NB4 (cell line): ENCODE measurements around the gene SLU7.
A peak's percentile ranks its signal among the peaks of the same experiment; 100 is the strongest.

Source experiments
- DNase-seq: peaks from one replicate; pipeline ENCODE4 v3.0.0; 2010; ENCODE audit warnings: low read depth
- H3K4me3 ChIP-seq: one replicate; pipeline ENCODE4 v1.5.1; 2011; ENCODE audit warnings: mild to moderate bottlenecking, low read depth, low read length, moderate library complexity
- CTCF ChIP-seq: IDR thresholded peaks from one replicate; pipeline ENCODE4 v1.5.1; 2012; ENCODE audit warnings: low read depth, low read length
- MAX ChIP-seq: IDR thresholded peaks from 2 replicates; pipeline ENCODE4 v1.6.1; 2011; ENCODE audit warnings: low read depth, low read length
- MYC ChIP-seq: IDR thresholded peaks from 2 replicates; pipeline ENCODE4 v1.6.1; 2011; ENCODE audit warnings: low read depth, low read length
- POLR2A ChIP-seq: IDR thresholded peaks from 2 replicates; pipeline ENCODE4 v1.6.1; 2011; ENCODE audit warnings: mild to moderate bottlenecking; ENCODE audit not compliant: insufficient read length; ENCODE audit errors: extremely low read depth

SLU7 gene

GRCh38 chr5:160367261-160367660, 51.6 kb downstream of the SLU7 start:
- no peak overlapping the region for H3K4me3 ChIP-seq
- no peak for DNase-seq
- TF ChIP-seq CTCF (no peak), MAX (no peak), POLR2A (no peak), MYC (no peak)

- TF ChIP-seq MYC (no peak), MAX (no peak), CTCF (no peak), POLR2A (no peak)
- H3K4me3 ChIP-seq: no peak overlapping the region
- no peak for DNase-seq
Observed at GRCh38 chr5:160366230-160366629, 52.7 kb downstream of the SLU7 start.

- TF ChIP-seq POLR2A: no peak
- no peak for TF ChIP-seq MYC
- no peak for TF ChIP-seq MAX
- no peak for TF ChIP-seq CTCF
- DNase-seq: peak; percentile 21
- H3K4me3 ChIP-seq: no peak overlapping the region
Observed at GRCh38 chr5:160363660-160364395, 55.1 kb downstream of the SLU7 start.

GRCh38 chr5:160363211-160363610, 55.7 kb downstream of the SLU7 start:
- DNase-seq: no peak
- no peak for TF ChIP-seq MYC
- H3K4me3 ChIP-seq: no peak overlapping the region

GRCh38 chr5:160361624-160362228, 57.2 kb downstream of the SLU7 start:
- no peak for DNase-seq
- no peak for TF ChIP-seq POLR2A
- H3K4me3 ChIP-seq: no peak overlapping the region

- no peak overlapping the region for H3K4me3 ChIP-seq
- DNase-seq: no peak
- no peak for TF ChIP-seq MAX
- TF ChIP-seq MYC: no peak
- TF ChIP-seq CTCF: no peak
Observed at GRCh38 chr5:160360310-160360709, 58.6 kb downstream of the SLU7 start.

- TF ChIP-seq POLR2A: no peak
- no peak for TF ChIP-seq MYC
- no peak for TF ChIP-seq CTCF
- no peak for TF ChIP-seq MAX
- H3K4me3 ChIP-seq: no peak overlapping the region
- no peak for DNase-seq
Observed at GRCh38 chr5:160359816-160360215, 59.1 kb downstream of the SLU7 start.
